K562 (cell line): ENCODE measurements around the gene PAX8. TPM values are rescaled to one million over a fixed set of nuclear protein-coding genes. Genes with fewer than 3 reads are reported as not detected.

Experiments
- ARHGAP35 ChIP-seq: fragments of 450-650 bp; IDR thresholded peaks from 2 replicates; pipeline ENCODE4 v1.6.1; 2018; ENCODE audit not compliant: partially characterized antibody
- GATAD2B ChIP-seq: fragments of 450-650 bp; IDR thresholded peaks from 2 replicates; pipeline ENCODE4 v1.6.1; 2017; ENCODE audit warnings: mild to moderate bottlenecking, borderline replicate concordance
- IFI16 ChIP-seq: fragments of 250-450 bp; sonication (Bioruptor Pico); IDR thresholded peaks from 2 replicates; pipeline ENCODE4 v2.1.2; 2022; ENCODE audit warnings: mild to moderate bottlenecking, inconsistent platforms
- NCOA2 ChIP-seq, 2 experiments: fragments of 450-650 bp; IDR thresholded peaks; 2 replicates each; pipeline ENCODE4 v1.6.1; 2018; ENCODE audit warnings: mild to moderate bottlenecking in 2 of 2, moderate library complexity in 1 of 2; ENCODE audit not compliant: partially characterized antibody in 2 of 2
- NFIC ChIP-seq: fragments of 450-650 bp; IDR thresholded peaks from 2 replicates; pipeline ENCODE4 v1.6.1; 2017; ENCODE audit warnings: mild to moderate bottlenecking, inconsistent platforms
- NRF1 ChIP-seq, 2 experiments: fragments of 450-650 bp; IDR thresholded peaks in 1 of 2; conservative IDR thresholded peaks in 1 of 2; 2 replicates each; pipeline ENCODE4 v1.6.1; 2014; ENCODE audit warnings: mild to moderate bottlenecking in 2 of 2
- PRMT5 ChIP-seq: sonication (generic); formaldehyde crosslinking; IDR thresholded peaks from 2 replicates; pipeline ENCODE4 v1.5.0; 2020; ENCODE audit warnings: missing genetic modification reagents
- PTBP1 ChIP-seq: fragments of 200-400 bp; formaldehyde crosslinking; IDR thresholded peaks from 2 replicates; pipeline ENCODE4 v1.6.1; 2017; ENCODE audit warnings: low read depth, low read length
- RBM15 ChIP-seq: fragments of 200-400 bp; formaldehyde crosslinking; IDR thresholded peaks from 2 replicates; pipeline ENCODE4 v1.6.1; 2018; ENCODE audit warnings: mild to moderate bottlenecking, low read length, moderate library complexity; ENCODE audit not compliant: insufficient read depth
- SMAD3 ChIP-seq: fragments of 450-650 bp; formaldehyde crosslinking; conservative IDR thresholded peaks from 2 replicates; pipeline ENCODE4 v1.4.0; 2020; ENCODE audit warnings: mild to moderate bottlenecking
- SNIP1 ChIP-seq: fragments of 450-650 bp; IDR thresholded peaks from 2 replicates; pipeline ENCODE4 v1.7.1; 2017; ENCODE audit warnings: low read depth, mild to moderate bottlenecking
- SNRNP70 ChIP-seq: fragments of 200-400 bp; formaldehyde crosslinking; optimal IDR thresholded peaks from 2 replicates; pipeline ENCODE3; 2017; ENCODE audit warnings: low read depth, low read length
- TRIM28 ChIP-seq: fragments of 450-650 bp; IDR thresholded peaks from 2 replicates; pipeline ENCODE4 v1.6.1; 2017
- ZNF146 ChIP-seq: IDR thresholded peaks from one replicate; pipeline ENCODE4 v1.6.1; 2018; ENCODE audit warnings: missing compliant biosample characterization; ENCODE audit not compliant: unreplicated experiment
- ZNF324 ChIP-seq: fragments of 250-450 bp; sonication (Bioruptor Pico); IDR thresholded peaks from 2 replicates; pipeline ENCODE4 v1.4.0; 2020; ENCODE audit warnings: mild to moderate bottlenecking
- ZNF766 ChIP-seq: fragments of 200-800 bp; sonication (Bioruptor generic); conservative IDR thresholded peaks from 2 replicates; pipeline ENCODE4 v1.6.1; 2016; ENCODE audit warnings: missing genetic modification characterization, missing compliant biosample characterization
- polyA plus RNA-seq, 8 experiments: library from polyadenylated mRNA; depleted of rRNA in 4 of 8; stranded (reverse) in 5 of 8; unstranded in 3 of 8; fragments of >200 nt; fragmentation: Nextera tagmentation in 2 of 8; fragmentation: Illumina TruSeq in 1 of 8; extraction: Ambion mirVana in 2 of 8; extraction: Trizol in 1 of 8; gene quantifications; 2 replicates each; pipeline versions ENCODE4 v1.2.1 to v1.2.3, GENCODE V29; 2011 to 2014; ENCODE audit warnings: inconsistent platforms in 1 of 8, missing spikeins in 1 of 8
- total RNA-seq, 7 experiments: library from RNA; depleted of rRNA in 6 of 7; stranded (reverse); fragments of >200 nt in 6 of 7; fragmentation: Illumina TruSeq in 2 of 7; extraction: Trizol in 2 of 7; gene quantifications; 2 replicates each; pipeline versions ENCODE4 v1.2.1 to v1.2.3, GENCODE V29; 2011 to 2021; ENCODE audit warnings: low replicate concordance in 1 of 7
- TF ChIP-seq, protein P1 (sequence below): fragments of 250-450 bp; sonication (Bioruptor Pico); IDR thresholded peaks from 2 replicates; pipeline ENCODE4 v1.8.0; 2021; ENCODE audit warnings: moderate library complexity, mild to moderate bottlenecking, inconsistent platforms
- TF ChIP-seq, protein P2 (sequence below): fragments of 450-650 bp; formaldehyde crosslinking; conservative IDR thresholded peaks from 2 replicates; pipeline ENCODE4 v1.4.0; 2022; ENCODE audit warnings: mild to moderate bottlenecking, missing genetic modification characterization
- TF ChIP-seq, protein P3 (sequence below): fragments of 450-650 bp; formaldehyde crosslinking; IDR thresholded peaks from 2 replicates; pipeline ENCODE4 v1.4.0; 2020; ENCODE audit warnings: mild to moderate bottlenecking, moderate library complexity
- TF ChIP-seq, protein P4 (sequence below), 2 experiments: fragments of 450-650 bp; IDR thresholded peaks; 2 replicates each; pipeline ENCODE4 v1.6.1; 2016
- TF ChIP-seq, protein P5 (sequence below): fragments of 200-800 bp; sonication (Bioruptor generic); IDR thresholded peaks from 2 replicates; pipeline ENCODE4 v1.6.1; 2017; ENCODE audit warnings: missing genetic modification characterization, missing compliant biosample characterization
- TF ChIP-seq, protein P6 (sequence below): sonication (generic); IDR thresholded peaks from 2 replicates; pipeline ENCODE4 v1.6.1; 2016

PAX8 gene
- total and polyA plus RNA-seq, 9 of the 15 experiments (the other 6 are each of a cell fraction or from before 2014, with no cell fraction given): 0.13 to 2.1 (median 0.51) TPM

DNA sequence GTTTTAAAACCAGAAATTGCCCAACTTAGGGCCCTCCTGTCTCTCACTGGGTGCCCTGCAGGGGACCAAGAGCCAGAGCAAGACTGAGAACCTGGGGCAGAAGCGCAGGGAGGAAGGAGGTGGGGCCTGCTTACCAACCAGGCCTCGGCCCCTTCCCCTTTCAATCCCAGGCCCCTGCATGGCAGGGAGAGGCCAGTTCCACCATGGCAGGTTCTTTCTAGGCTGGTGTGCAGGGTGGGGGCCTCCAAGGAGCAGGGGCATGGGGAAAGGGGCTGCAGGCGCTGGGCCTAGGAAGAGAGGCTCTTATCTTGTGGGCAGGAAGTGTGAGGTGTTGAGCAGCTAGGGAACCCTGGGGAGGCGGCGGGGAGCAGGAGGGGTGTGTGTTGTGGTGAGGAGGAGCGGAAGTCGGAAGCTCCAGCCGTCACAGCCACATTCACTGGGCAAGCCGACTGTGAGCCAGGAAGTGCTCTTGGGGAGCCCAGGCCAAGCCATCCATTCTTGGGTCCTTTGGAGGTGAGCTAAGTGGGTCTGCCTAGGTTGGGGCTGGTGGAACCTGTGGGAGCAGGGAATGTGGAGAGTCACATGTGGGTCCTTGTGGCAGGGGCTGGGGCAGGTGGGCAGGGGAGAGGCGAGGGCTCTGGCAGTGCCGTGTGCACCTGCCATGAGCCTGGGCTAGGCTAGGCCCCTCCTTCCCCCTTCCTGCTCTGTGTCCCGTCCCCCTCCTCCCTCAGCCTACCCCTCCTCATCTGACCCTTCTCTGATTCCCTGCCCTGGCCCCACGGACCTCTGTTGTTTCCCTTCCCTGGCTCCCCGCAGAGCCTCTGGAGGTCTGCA lies 105.0 kb downstream of the PAX8 start, which contains the start of gene PSD4 (continued):
- TF ChIP-seq ZNF324 (CRISPR knock-in tag) (no peak), SNIP1 (no peak), PTBP1 (no peak), ZNF146 (no peak), TRIM28 (0 out of 2 replicates have a peak, but pooled peaks have one; percentile 33), GATAD2B (0 out of 2 replicates have a peak, but pooled peaks have one; percentile 22), PRMT5 (CRISPR knock-in tag) (no peak), NRF1 (conservative IDR thresholded peaks at IDR 0.05 in 1 of 2, IDR thresholded peaks at IDR 0.05 in 1 of 2) (0 out of 4 replicates have a peak, but pooled peaks of 1 of the 2 experiments have one; percentile 34), SMAD3 (CRISPR knock-in tag) (no peak), NFIC (peak; percentile 5; the same call in 1 of the 2 replicates), IFI16 (CRISPR knock-in tag) (no peak), NCOA2 (IDR thresholded peaks at IDR 0.05; ENCODE audit: partially characterized antibody in 2 of 2) (no peak), ZNF766 (no peak), RBM15 (no peak), ARHGAP35 (no peak), SNRNP70 (no peak)
- TF ChIP-seq, protein P1, sequence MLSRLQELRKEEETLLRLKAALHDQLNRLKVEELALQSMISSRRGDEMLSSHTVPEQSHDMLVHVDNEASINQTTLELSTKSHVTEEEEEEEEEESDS (CRISPR knock-in tag): no peak
- TF ChIP-seq, protein P2, sequence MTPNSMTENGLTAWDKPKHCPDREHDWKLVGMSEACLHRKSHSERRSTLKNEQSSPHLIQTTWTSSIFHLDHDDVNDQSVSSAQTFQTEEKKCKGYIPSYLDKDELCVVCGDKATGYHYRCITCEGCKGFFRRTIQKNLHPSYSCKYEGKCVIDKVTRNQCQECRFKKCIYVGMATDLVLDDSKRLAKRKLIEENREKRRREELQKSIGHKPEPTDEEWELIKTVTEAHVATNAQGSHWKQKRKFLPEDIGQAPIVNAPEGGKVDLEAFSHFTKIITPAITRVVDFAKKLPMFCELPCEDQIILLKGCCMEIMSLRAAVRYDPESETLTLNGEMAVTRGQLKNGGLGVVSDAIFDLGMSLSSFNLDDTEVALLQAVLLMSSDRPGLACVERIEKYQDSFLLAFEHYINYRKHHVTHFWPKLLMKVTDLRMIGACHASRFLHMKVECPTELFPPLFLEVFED (CRISPR knock-in tag): peak; percentile 39; the same call in 1 of the 2 replicates
- TF ChIP-seq, protein P3, sequence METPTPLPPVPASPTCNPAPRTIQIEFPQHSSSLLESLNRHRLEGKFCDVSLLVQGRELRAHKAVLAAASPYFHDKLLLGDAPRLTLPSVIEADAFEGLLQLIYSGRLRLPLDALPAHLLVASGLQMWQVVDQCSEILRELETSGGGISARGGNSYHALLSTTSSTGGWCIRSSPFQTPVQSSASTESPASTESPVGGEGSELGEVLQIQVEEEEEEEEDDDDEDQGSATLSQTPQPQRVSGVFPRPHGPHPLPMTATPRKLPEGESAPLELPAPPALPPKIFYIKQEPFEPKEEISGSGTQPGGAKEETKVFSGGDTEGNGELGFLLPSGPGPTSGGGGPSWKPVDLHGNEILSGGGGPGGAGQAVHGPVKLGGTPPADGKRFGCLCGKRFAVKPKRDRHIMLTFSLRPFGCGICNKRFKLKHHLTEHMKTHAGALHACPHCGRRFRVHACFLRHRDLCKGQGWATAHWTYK (CRISPR knock-in tag): no peak
- TF ChIP-seq, protein P4, sequence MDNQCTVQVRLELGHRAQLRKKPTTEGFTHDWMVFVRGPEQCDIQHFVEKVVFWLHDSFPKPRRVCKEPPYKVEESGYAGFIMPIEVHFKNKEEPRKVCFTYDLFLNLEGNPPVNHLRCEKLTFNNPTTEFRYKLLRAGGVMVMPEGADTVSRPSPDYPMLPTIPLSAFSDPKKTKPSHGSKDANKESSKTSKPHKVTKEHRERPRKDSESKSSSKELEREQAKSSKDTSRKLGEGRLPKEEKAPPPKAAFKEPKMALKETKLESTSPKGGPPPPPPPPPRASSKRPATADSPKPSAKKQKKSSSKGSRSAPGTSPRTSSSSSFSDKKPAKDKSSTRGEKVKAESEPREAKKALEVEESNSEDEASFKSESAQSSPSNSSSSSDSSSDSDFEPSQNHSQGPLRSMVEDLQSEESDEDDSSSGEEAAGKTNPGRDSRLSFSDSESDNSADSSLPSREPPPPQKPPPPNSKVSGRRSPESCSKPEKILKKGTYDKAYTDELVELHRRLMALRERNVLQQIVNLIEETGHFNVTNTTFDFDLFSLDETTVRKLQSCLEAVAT (IDR thresholded peaks at IDR 0.05): 0 out of 4 replicates have a peak, but pooled peaks of 1 of the 2 experiments have one; percentile 4
- TF ChIP-seq, protein P5, sequence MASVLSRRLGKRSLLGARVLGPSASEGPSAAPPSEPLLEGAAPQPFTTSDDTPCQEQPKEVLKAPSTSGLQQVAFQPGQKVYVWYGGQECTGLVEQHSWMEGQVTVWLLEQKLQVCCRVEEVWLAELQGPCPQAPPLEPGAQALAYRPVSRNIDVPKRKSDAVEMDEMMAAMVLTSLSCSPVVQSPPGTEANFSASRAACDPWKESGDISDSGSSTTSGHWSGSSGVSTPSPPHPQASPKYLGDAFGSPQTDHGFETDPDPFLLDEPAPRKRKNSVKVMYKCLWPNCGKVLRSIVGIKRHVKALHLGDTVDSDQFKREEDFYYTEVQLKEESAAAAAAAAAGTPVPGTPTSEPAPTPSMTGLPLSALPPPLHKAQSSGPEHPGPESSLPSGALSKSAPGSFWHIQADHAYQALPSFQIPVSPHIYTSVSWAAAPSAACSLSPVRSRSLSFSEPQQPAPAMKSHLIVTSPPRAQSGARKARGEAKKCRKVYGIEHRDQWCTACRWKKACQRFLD (CRISPR knock-in tag): peak; percentile 80
- TF ChIP-seq, protein P6, sequence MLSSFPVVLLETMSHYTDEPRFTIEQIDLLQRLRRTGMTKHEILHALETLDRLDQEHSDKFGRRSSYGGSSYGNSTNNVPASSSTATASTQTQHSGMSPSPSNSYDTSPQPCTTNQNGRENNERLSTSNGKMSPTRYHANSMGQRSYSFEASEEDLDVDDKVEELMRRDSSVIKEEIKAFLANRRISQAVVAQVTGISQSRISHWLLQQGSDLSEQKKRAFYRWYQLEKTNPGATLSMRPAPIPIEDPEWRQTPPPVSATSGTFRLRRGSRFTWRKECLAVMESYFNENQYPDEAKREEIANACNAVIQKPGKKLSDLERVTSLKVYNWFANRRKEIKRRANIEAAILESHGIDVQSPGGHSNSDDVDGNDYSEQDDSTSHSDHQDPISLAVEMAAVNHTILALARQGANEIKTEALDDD: no peak
